PC-3 (cell line): ENCODE data around the gene ANAPC4. TPM values are rescaled to one million over a fixed set of nuclear protein-coding genes. Genes with fewer than 3 reads are reported as not detected.

Experiments
- ATAC-seq: fragments of 200-7000 bp; cut with Tn5 transposase; 2 replicates; pipeline ENCODE4 v1.9.1; 2020; ENCODE audit warnings: mild to moderate bottlenecking, moderate library complexity
- BruUV-seq: library from RNA; stranded (reverse); fragments of 400-500 nt; replicated peaks from 2 replicates; lab custom pipeline; 2021; lab: Mats Ljungman, UMichigan
- CTCF ChIA-PET: fragments of 300-600 bp; sonication (Branson Sonifier 250); formaldehyde crosslinking; loops from one replicate; lab custom pipeline; 2022; ENCODE audit warnings: antibody characterized with exemption; lab: Charles Lee
- POLR2A ChIA-PET: fragments of 300-600 bp; sonication (Branson Sonifier 250); formaldehyde crosslinking; loops from one replicate; lab custom pipeline; 2022; ENCODE audit warnings: antibody characterized with exemption; ENCODE audit not compliant: unreplicated experiment; lab: Charles Lee
- DNase-seq: peaks from one replicate; pipeline ENCODE4 v3.0.0-alpha.2; 2015
- H2AFZ ChIP-seq: fragments of 300-600 bp; sonication (generic); 2 replicates; pipeline ENCODE4 v1.6.0; 2016; ENCODE audit warnings: antibody characterized with exemption, low read length
- H3F3A ChIP-seq: fragments of 300-600 bp; sonication (generic); one replicate; pipeline ENCODE4 v1.6.0; 2017; ENCODE audit warnings: antibody characterized with exemption, low read length, control low read depth, mild to moderate bottlenecking; ENCODE audit not compliant: unreplicated experiment
- H3K27ac ChIP-seq: fragments of 300-600 bp; sonication (generic); 2 replicates; pipeline ENCODE4 v1.5.1; 2016; ENCODE audit warnings: mild to moderate bottlenecking, low read length
- H3K27me3 ChIP-seq: fragments of 300-600 bp; sonication (generic); 2 replicates; pipeline ENCODE4 v1.6.1; 2016; ENCODE audit warnings: low read length, mixed read lengths
- H3K36me3 ChIP-seq: fragments of 300-600 bp; sonication (generic); 2 replicates; pipeline ENCODE4 v1.6.1; 2016; ENCODE audit warnings: low read depth, mixed run types, low read length, mixed read lengths
- H3K4me1 ChIP-seq: fragments of 300-600 bp; sonication (generic); 2 replicates; pipeline ENCODE4 v1.5.1; 2016; ENCODE audit warnings: low read length; ENCODE audit not compliant: insufficient read depth
- H3K4me2 ChIP-seq: fragments of 300-600 bp; sonication (generic); 2 replicates; pipeline ENCODE4 v1.6.0; 2016; ENCODE audit warnings: low read length
- H3K4me3 ChIP-seq: fragments of 300-600 bp; sonication (generic); 2 replicates; pipeline ENCODE4 v1.5.1; 2016; ENCODE audit warnings: mild to moderate bottlenecking, low read length, mixed read lengths
- H3K79me2 ChIP-seq: fragments of 300-600 bp; sonication (generic); 2 replicates; pipeline ENCODE4 v1.6.1; 2017; ENCODE audit warnings: low read length, mixed read lengths
- H3K9ac ChIP-seq: fragments of 300-600 bp; sonication (generic); 2 replicates; pipeline ENCODE4 v1.6.0; 2016; ENCODE audit warnings: mild to moderate bottlenecking, low read length
- H3K9me2 ChIP-seq: fragments of 300-600 bp; sonication (generic); replicated peaks from 2 replicates; pipeline ENCODE4 v1.6.1; 2016; ENCODE audit warnings: mixed run types, low read length, mixed read lengths
- H3K9me3 ChIP-seq: fragments of 300-600 bp; sonication (generic); 2 replicates; pipeline ENCODE4 v1.6.1; 2016; ENCODE audit warnings: low read length, mixed read lengths
- H4K20me1 ChIP-seq: fragments of 300-600 bp; sonication (generic); 2 replicates; pipeline ENCODE4 v1.6.1; 2016; ENCODE audit warnings: low read length, mixed read lengths
- CTCF ChIP-seq: fragments of 300-600 bp; sonication (generic); conservative IDR thresholded peaks from 2 replicates; pipeline ENCODE4 v1.5.1; 2017; ENCODE audit warnings: antibody characterized with exemption, low read depth, mild to moderate bottlenecking, low read length
- EZH2 ChIP-seq: fragments of 300-600 bp; sonication (generic); IDR thresholded peaks from one replicate; pipeline ENCODE4 v1.6.1; 2017; ENCODE audit warnings: antibody characterized with exemption, mild to moderate bottlenecking, low read length; ENCODE audit not compliant: unreplicated experiment
- EZH2phosphoT487 ChIP-seq: fragments of 300-600 bp; sonication (generic); IDR thresholded peaks from 2 replicates; pipeline ENCODE4 v1.6.1; 2018; ENCODE audit warnings: mild to moderate bottlenecking, antibody characterized with exemption, low read length, borderline replicate concordance
- intact Hi-C: fragments of 100-400 bp; cut with micrococcal nuclease; formaldehyde crosslinking; loops from 2 replicates; pipeline ENCODE4 v1.9.0; 2023
- total RNA-seq: library from RNA; depleted of rRNA; stranded (reverse); fragments of >200 nt; gene quantifications from 2 replicates; pipeline ENCODE4 v1.2.3, GENCODE V29; 2014

The ANAPC4 gene
- total RNA-seq, 1 experiment from 2014 or later, result 11.3 TPM

GRCh38 chr4:25358515-25359275, 18.4 kb upstream of the ANAPC4 start:
- Histone ChIP-seq H3K27me3 (no peaks in the 10 kb centered on the region), H3K79me2 (no peaks in the 10 kb centered on the region), H3K27ac (no peak overlapping the region), H2AFZ (no peak overlapping the region), H3K9me2 (no peaks in the 10 kb centered on the region), H3K4me2 (no peak overlapping the region), H3K9ac (no peak overlapping the region), H3K36me3 (no peaks in the 10 kb centered on the region), H3K4me1 (no peaks in the 10 kb centered on the region), H4K20me1 (no peaks in the 10 kb centered on the region), H3K4me3 (no peak overlapping the region), H3F3A (no peaks in the 10 kb centered on the region), H3K9me3 (no peaks in the 10 kb centered on the region)
- TF ChIP-seq EZH2phosphoT487 (no peak), EZH2 (no peak), CTCF (no peak)
- CTCF ChIA-PET, result no interaction called here
- ATAC-seq (no peak), DNase-seq (peak; percentile 56)
- POLR2A ChIA-PET, result no interaction called here
- BruUV-seq, result no TSS peak
- intact Hi-C loops, result no loop called here

DNA sequence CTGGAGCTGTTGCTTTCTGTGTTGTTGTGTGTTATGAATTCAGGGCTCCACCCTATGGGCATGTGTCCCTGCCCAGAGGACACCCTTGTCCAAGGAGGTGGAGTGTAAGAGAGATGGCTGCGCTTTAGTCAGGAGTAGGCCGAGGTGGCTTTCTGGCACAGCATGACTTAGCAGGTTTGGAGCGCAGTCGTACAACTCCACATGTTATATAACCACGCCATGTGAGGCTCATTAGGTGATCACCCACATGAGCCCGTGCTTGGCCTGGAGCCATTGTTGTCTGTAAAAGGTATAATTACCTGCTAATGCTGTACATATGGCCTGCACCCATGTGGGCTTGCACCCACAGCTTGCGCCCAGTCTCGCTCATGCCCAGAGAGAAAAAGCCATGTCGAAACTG, 15.8 kb upstream of the ANAPC4 start:
- Histone ChIP-seq H3K36me3 (no peaks in the 10 kb centered on the region), H3K79me2 (no peaks in the 10 kb centered on the region), H2AFZ (no peak overlapping the region), H3K4me3 (no peak overlapping the region), H3K9ac (no peak overlapping the region), H3K27ac (no peak overlapping the region), H3K4me1 (no peaks in the 10 kb centered on the region), H3F3A (no peaks in the 10 kb centered on the region), H3K27me3 (no peaks in the 10 kb centered on the region), H4K20me1 (no peaks in the 10 kb centered on the region), H3K4me2 (no peak overlapping the region), H3K9me3 (no peaks in the 10 kb centered on the region), H3K9me2 (no peaks in the 10 kb centered on the region)
- ChIA-PET POLR2A (no interaction called here), CTCF (no interaction called here)
- no TSS peak for BruUV-seq
- no peak for ATAC-seq
- intact Hi-C loops, result loop anchor here (10.0 kb wide), 1 partner anchor 366 kb away; no protein-coding TSS in a partner anchor
- DNase-seq, result no peak
- TF ChIP-seq EZH2, result no peak
- TF ChIP-seq CTCF, result no peak
- TF ChIP-seq EZH2phosphoT487, result no peak
